Suprapubic skin (tissue), 4 donors: ENCODE results near the gene FOXO6. TPM values are rescaled to one million over a fixed set of nuclear protein-coding genes. Genes with fewer than 3 reads are reported as not detected.

Source experiments
- DNase-seq, 2 donors: peaks; one replicate each; pipeline ENCODE4 v3.0.0-alpha.2; 2019; ENCODE audit warnings: low spot score in 2 of 2
- H3K27ac ChIP-seq: fragments of 200-600 bp; sonication (generic); one replicate; pipeline ENCODE4 v1.5.1; 2019
- H3K27me3 ChIP-seq: fragments of 200-600 bp; sonication (generic); one replicate; pipeline ENCODE4 v1.5.1; 2019
- H3K36me3 ChIP-seq: fragments of 200-600 bp; sonication (generic); one replicate; pipeline ENCODE4 v1.5.1; 2019
- H3K4me1 ChIP-seq: fragments of 200-600 bp; sonication (generic); one replicate; pipeline ENCODE4 v1.5.1; 2019
- H3K4me3 ChIP-seq: fragments of 200-600 bp; sonication (generic); one replicate; pipeline ENCODE4 v1.5.1; 2019; ENCODE audit warnings: mild to moderate bottlenecking
- H3K9me3 ChIP-seq: fragments of 200-600 bp; sonication (generic); one replicate; pipeline ENCODE4 v1.5.1; 2019
- EP300 ChIP-seq: sonication (generic); formaldehyde crosslinking; IDR thresholded peaks from one replicate; pipeline ENCODE4 v1.6.1; 2017; ENCODE audit warnings: antibody characterized with exemption
- POLR2A ChIP-seq, 2 donors: fragments of 450-650 bp; IDR thresholded peaks; one replicate each; pipeline ENCODE4 v1.6.1; 2017; ENCODE audit warnings: antibody characterized with exemption in 2 of 2, mild to moderate bottlenecking in 2 of 2, moderate library complexity in 2 of 2
- POLR2AphosphoS5 ChIP-seq, 3 donors: sonication (generic); formaldehyde crosslinking; IDR thresholded peaks; one replicate each; pipeline ENCODE4 v1.6.1; 2017; ENCODE audit warnings: antibody characterized with exemption in 3 of 3
- WGBS: methylation state at CpG from one replicate; pipeline ENCODE4 v1.1.5; 2018; 5-methylcytosine and 5-hydroxymethylcytosine counted together
- total RNA-seq, 4 donors: library from RNA; depleted of rRNA; stranded (reverse); fragments of >200 nt; gene quantifications; one replicate each; pipeline ENCODE4 v1.1.0, GENCODE V29; 2016
- TF ChIP-seq, protein P1 (sequence below), 2 donors: fragments of 200-600 bp in 1 of 2; fragments of 450-650 bp in 1 of 2; sonication (generic) in 1 of 2; IDR thresholded peaks; one replicate each; pipeline ENCODE4 v1.5.1; 2016 to 2019; ENCODE audit warnings: antibody characterized with exemption in 2 of 2, mild to moderate bottlenecking in 1 of 2, moderate library complexity in 1 of 2

The FOXO6 gene
- total RNA-seq, 4 donors from 2014 or later: 1.4 to 2.8 (median 1.6) TPM

DNA sequence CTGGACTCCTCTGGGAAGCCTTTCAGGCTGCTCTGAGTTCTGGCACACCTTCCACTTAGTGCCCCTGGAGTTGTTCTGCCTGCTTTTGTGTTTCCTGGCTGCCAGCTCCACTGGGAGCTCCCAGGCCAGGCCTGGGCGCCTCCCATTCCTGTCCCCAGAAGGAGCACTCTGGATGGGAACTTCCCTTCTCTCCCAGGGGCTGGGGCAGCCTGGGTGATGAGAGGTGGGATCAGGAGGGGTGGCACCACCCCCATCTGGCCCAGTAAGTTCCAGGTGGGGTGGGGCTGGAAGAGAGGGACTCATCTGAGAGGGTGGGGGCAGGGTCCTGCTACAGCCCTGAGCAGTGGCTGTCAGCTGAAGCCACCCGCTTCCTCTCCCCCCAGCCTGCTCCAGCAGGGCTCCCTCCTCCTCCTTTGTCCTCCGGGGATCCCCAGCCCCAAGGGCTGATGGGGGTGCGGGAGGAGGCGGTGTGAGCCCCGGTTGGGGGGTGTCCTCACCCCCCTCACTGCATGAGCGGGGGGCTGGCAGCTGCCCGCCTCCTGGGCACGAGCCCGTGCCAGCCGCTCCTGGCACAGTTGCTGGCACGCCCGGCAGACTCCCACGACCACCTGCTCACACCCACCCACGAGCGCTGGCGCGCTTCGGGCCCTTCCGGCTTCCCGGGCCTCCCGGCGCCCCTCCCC lies 4.7 kb downstream of the FOXO6 start:
- Histone ChIP-seq H3K4me1 (peaks cover 52% of the 10 kb centered on the region), H3K27ac (peak overlapping the region; percentile 69), H3K4me3 (peak overlapping the region; percentile 56), H3K9me3 (no peaks in the 10 kb centered on the region), H3K27me3 (no peaks in the 10 kb centered on the region), H3K36me3 (no peaks in the 10 kb centered on the region)
- DNase-seq: no peak
- TF ChIP-seq POLR2AphosphoS5 (IDR thresholded peaks at IDR 0.05): no peak
- TF ChIP-seq EP300: no peak
- TF ChIP-seq, protein P1, sequence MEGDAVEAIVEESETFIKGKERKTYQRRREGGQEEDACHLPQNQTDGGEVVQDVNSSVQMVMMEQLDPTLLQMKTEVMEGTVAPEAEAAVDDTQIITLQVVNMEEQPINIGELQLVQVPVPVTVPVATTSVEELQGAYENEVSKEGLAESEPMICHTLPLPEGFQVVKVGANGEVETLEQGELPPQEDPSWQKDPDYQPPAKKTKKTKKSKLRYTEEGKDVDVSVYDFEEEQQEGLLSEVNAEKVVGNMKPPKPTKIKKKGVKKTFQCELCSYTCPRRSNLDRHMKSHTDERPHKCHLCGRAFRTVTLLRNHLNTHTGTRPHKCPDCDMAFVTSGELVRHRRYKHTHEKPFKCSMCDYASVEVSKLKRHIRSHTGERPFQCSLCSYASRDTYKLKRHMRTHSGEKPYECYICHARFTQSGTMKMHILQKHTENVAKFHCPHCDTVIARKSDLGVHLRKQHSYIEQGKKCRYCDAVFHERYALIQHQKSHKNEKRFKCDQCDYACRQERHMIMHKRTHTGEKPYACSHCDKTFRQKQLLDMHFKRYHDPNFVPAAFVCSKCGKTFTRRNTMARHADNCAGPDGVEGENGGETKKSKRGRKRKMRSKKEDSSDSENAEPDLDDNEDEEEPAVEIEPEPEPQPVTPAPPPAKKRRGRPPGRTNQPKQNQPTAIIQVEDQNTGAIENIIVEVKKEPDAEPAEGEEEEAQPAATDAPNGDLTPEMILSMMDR (IDR thresholded peaks at IDR 0.05): no peak
- WGBS: 4% methylated on average over 12 of the region's 23 CpGs

DNA sequence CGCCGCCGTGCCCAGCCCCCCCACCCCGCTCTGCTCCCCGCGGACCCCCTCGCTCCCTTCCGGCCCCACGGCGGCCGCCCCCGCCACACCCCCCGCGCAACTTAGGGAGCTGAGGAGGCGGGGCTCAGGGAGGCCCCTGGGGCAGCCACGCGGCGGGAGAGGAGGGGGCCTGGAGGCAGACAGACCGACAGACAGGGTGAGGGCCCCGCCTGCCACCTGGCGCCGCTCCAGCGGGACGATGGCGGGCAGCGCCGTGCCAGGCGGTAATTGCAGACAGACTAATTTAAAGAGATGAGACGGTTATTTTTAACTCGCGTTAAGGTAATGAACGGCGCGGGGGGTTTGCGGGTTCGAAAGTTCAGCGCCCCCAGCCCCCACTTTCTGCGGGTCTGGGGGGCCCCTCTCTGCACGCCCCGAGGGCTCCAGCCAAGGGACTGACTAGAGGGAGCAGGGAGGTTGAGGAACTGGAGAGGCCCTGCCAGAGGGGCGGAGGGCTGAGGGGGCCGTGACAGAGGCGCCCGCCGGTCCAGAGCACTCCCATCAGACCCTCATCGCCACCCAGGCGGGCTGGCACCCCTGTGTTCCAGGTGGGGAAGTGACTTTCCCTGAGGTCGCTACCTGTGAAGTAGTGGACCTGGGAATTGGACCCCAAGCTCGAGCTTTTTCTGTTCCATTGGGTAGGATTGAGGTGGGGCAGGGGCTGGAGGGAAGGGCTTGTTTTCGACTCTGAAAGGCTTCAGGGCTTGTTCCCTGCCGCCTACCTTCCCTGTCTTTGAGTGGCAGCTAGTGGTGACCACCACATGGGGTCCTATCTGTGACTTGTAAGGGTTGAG lies 5.4 kb downstream of the FOXO6 start:
- no peak for DNase-seq
- peak overlapping the region; percentile 56 for H3K4me3 ChIP-seq
- peak overlapping the region; percentile 69 for H3K27ac ChIP-seq
- H3K9me3 ChIP-seq: no peaks in the 10 kb centered on the region
- H3K4me1 ChIP-seq: peaks cover 56% of the 10 kb centered on the region
- no peaks in the 10 kb centered on the region for H3K27me3 ChIP-seq
- no peak for TF ChIP-seq POLR2A (IDR thresholded peaks at IDR 0.05)
- TF ChIP-seq EP300: no peak
- TF ChIP-seq POLR2AphosphoS5 (IDR thresholded peaks at IDR 0.05): no peak
- TF ChIP-seq, protein P1 (IDR thresholded peaks at IDR 0.05): no peak
- 29% methylated on average over 4 of the region's 51 CpGs for WGBS
- no peaks in the 10 kb centered on the region for H3K36me3 ChIP-seq

DNA sequence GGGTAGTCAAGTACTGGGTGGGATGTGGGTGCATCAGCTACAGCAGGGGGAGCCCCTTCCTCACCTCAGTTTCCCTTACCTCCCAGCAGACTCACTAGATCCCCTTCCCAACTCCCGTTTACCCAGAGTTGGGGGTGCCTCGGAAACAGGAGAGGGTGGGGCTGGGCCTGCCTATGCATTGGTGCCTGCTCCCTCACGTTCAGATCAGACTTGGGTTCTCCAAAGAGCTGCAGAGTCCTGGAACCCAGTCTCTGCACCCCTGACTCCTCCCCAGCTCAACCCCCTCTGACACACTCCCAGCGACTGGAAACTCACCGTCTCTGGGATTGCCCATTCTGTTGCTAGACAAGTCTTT lies 6.0 kb downstream of the FOXO6 start:
- no peak for DNase-seq
- no peaks in the 10 kb centered on the region for H3K9me3 ChIP-seq
- H3K27me3 ChIP-seq: no peaks in the 10 kb centered on the region
- H3K27ac ChIP-seq: no peak overlapping the region
- peak overlapping the region; percentile 56 for H3K4me3 ChIP-seq
- H3K36me3 ChIP-seq: no peaks in the 10 kb centered on the region
- WGBS: 61% methylated on average over 5 of the region's 5 CpGs
- peaks cover 56% of the 10 kb centered on the region for H3K4me1 ChIP-seq
- no peak for TF ChIP-seq POLR2AphosphoS5 (IDR thresholded peaks at IDR 0.05)
- TF ChIP-seq POLR2A (IDR thresholded peaks at IDR 0.05): no peak
- TF ChIP-seq, protein P1 (IDR thresholded peaks at IDR 0.05): no peak
- TF ChIP-seq EP300: no peak

DNA sequence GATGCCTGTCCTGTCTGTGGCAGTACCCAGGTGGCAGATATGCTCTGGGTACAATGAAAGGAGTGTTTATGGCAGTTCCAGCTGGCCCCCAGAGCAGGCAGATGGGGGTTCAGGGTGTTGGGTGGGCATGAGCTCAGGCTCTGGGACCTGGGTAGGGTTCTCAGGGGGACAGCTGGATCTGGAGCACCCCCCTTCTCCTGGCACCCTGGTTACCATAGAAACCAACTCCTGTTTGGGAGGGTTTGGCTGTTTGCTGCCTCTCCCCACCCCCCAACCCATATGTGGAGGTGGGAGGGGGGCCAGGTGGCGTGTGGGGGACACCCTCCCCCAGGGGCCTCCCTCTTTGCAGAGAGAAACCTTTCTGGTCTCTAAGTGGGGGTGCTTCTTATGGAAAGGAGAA lies 7.1 kb downstream of the FOXO6 start:
- Histone ChIP-seq H3K4me3 (no peak overlapping the region), H3K27ac (no peak overlapping the region), H3K4me1 (peaks cover 51% of the 10 kb centered on the region), H3K36me3 (no peaks in the 10 kb centered on the region), H3K27me3 (no peaks in the 10 kb centered on the region), H3K9me3 (no peaks in the 10 kb centered on the region)
- no peak for TF ChIP-seq EP300
- no peak for TF ChIP-seq POLR2AphosphoS5 (IDR thresholded peaks at IDR 0.05)
- TF ChIP-seq, protein P1 (IDR thresholded peaks at IDR 0.05): no peak
- TF ChIP-seq POLR2A (IDR thresholded peaks at IDR 0.05): no peak
- no CpG with 5 or more reads among the region's 1 CpG for WGBS
- no peak for DNase-seq

DNA sequence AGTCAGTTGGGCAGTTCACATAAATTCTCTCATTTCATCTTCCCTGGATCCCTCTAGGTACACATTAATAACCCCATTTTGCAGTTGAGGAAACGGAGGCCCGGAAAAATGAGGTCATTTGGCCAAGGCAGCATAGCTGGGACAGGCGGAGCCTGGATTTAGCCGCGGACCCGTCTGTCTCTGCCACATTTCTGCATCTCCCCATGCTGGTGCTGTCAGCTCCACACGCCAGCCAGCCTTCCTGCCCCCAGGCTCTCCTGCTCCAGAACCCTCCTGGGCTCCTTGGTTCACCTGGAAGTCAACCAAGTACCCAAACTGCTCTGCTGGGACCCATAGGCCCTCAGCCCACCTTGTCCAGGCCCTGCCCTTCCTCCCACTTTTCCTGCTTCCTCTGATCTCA lies 7.6 kb downstream of the FOXO6 start:
- TF ChIP-seq POLR2AphosphoS5 (IDR thresholded peaks at IDR 0.05): no peak
- TF ChIP-seq EP300: no peak
- TF ChIP-seq, protein P1 (IDR thresholded peaks at IDR 0.05): no peak
- no peak for TF ChIP-seq POLR2A (IDR thresholded peaks at IDR 0.05)
- 54% methylated on average over 7 of the region's 7 CpGs for WGBS

More for the DNA sequence above, 7.6 kb downstream of the FOXO6 start:
- no peak overlapping the region for H3K4me3 ChIP-seq
- peaks cover 50% of the 10 kb centered on the region for H3K4me1 ChIP-seq
- no peaks in the 10 kb centered on the region for H3K27me3 ChIP-seq
- no peak overlapping the region for H3K27ac ChIP-seq
- DNase-seq: no peak
- no peaks in the 10 kb centered on the region for H3K9me3 ChIP-seq
- no peaks in the 10 kb centered on the region for H3K36me3 ChIP-seq
